HG03175 (cell line): ENCODE measurements around the gene PLXNA4.
"Not testable (repeated sequence)": the region's sequence is repeated elsewhere in the genome, so short reads cannot be mapped to it uniquely, and the experiment has no call there.

Experiments
- ATAC-seq: cut with Tn5 transposase; IDR thresholded peaks from one replicate; pipeline ENCODE4 v1.9.1; 2021; ENCODE audit warnings: mild to moderate bottlenecking, moderate library complexity; ENCODE audit not compliant: unreplicated experiment

The PLXNA4 gene

GRCh38 chr7:132397070-132397469 is 179.2 kb downstream of the PLXNA4 start:
- no peak for ATAC-seq

GRCh38 chr7:132395361-132395760 is 180.9 kb downstream of the PLXNA4 start:
- ATAC-seq, result no peak

DNA sequence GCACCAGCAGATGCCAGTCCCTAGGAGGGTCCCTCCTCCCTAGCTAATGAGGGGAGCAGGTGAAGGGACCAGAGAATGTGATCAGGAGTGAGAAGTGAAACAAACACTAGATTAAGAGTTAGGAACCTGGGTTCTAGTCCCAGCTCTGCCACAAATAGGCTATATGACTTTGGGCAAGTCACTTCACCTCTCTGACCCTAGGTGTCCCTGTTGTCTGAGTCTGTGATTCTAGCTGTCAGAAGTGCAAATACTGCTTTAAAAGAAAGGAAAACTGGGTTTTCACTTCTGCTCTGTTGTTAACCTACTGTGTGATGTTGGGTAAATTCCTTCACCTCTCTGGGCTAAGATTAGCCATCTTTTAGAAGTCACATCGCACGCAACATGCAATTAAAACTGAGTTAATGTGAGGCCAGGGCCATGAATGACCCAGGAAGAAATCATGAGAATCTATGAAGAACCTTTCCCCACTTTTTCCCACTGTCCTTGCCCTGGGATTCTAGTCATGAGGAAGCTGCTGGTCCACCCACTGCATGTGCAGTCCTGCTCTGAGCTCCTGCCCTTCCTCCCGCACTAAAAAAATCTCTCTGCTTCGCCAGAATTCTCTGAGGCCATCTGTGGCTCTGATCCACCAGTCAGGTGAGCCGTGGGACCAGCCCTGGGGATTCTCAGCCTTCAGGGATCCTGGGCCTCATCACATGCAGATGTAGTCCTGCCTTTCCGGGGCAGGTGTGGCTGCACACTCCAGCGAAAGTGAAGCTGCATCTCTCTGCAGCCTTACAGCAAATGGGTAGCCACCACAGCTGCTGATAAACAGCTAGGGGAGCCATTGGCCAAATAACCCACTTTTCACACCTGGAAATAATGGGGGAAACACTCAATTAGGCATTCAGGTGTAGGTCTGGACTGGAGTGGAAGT is 181.7 kb downstream of the PLXNA4 start:
- ATAC-seq, result no peak

GRCh38 chr7:132393789-132394261 is 182.4 kb downstream of the PLXNA4 start:
- no peak for ATAC-seq

GRCh38 chr7:132392713-132393112 is 183.6 kb downstream of the PLXNA4 start:
- ATAC-seq, result no peak

DNA sequence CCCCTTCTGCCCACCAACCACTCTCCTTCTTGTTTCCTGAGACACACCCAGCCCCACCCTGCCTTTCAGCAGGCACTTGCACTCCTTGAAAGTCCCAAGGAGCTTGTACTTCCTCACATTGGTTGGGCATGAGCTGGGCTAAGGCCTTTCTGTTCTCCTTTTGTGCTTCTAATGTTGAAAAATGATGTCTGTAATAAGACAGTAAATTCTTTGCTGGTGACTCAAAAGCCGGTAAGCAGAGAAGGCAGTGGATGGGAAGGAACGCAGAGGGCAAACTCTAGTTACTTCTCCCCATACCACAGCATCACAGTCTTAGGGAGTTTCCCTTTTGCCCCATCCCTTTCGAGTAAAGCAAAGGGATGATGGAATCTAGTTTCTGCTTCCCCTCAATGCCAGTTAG is 185.6 kb downstream of the PLXNA4 start:
- no peak for ATAC-seq

GRCh38 chr7:132390049-132390448 is 186.2 kb downstream of the PLXNA4 start:
- ATAC-seq, result not testable (repeated sequence)

GRCh38 chr7:132388688-132389087 is 187.6 kb downstream of the PLXNA4 start:
- no peak for ATAC-seq

DNA sequence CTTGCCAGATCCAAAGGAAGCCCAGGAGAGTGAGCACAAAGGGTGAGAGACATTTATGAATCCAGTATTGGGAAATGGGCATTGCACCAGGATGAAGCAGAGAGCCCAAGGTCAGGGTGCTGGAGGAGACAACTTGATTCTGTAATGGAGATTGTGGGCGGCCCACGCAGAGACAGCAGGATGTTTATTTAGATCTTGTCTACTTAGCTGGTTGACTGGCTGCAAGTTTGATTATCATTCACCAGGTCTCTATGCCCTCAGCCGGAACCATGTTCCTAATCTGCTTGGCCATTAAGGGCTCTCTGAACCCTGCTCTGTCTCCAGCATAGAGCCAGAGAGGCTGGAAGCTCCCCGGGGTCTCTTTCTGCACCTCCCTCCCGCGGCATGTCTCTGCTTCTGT is 188.7 kb downstream of the PLXNA4 start:
- ATAC-seq, result no peak

DNA sequence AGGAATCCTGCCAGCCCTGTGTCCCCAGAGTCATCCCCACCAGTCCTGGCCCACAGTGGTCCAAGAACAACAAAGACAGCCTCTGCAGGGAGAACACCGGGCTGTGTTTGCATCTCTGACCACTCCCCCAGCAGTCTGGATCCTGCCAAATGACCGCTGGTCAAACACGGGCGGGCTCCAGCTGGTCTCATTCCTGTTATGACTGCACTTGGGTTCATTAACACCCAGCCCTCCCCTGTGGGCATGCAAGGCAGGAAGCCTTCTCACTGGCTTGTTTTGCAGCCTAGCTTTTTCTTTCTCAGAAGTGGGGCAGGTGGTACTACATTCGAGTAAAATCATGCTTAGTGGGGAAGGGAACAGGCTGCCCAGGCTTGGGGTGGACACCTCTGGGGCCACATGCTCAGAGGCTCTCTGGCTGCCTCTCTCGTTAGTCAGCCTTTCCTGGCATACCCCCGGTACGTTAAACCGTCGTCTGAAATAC is 190.0 kb downstream of the PLXNA4 start:
- no peak for ATAC-seq

DNA sequence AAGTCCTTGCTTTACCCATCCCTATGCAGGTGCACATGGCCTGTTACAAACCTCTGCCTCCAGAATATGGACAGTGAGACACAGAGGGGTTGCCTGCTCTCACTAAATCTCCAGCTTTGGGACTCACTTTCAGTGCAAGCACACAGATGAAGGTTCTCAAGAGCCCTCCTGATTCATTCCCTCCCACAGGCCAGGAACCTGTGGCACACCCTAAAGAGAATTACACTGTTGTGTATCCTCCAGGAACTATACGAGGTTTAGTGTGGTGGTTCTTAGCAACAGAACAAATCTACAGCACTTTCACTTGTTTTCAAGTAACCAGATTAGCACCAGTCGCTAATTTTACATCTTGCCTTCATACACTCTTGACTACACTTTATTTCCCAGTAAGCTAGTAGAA is 192.3 kb downstream of the PLXNA4 start:
- no peak for ATAC-seq

DNA sequence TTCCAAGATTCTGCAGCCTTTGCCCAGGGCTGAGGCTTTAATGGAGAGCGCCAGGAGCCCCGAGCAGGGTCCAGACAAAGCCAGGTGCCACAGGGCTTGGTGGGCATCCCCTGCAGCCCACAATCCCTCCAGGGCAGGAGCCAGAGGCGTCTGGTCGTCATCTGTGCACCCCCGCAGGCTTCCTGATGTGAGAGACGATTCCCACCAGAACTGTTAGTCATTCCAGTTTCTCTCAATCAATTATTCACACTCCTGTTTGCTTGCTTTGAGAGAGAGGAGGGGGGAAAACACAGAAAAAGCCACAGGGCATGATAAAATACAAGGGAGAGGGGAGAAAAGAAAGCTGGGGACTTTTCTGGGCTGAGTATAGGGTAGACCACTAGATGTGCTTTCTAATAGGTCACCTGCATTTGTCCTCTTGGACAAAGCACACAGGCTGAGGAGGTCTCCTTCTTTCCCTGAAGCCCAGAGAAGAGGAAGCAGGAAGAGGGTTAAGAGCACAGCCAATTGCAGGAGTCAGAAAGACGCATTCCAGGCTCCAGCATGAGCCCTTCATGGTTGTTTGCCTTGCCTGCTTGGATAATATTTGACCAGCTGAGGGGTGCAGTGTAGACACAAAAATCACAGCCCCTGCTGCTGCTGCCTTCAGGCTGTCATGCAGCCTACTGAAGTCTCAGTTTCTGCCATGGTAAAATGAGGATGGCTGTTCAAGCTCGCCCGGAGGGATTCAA is 194.4 kb downstream of the PLXNA4 start:
- no peak for ATAC-seq

DNA sequence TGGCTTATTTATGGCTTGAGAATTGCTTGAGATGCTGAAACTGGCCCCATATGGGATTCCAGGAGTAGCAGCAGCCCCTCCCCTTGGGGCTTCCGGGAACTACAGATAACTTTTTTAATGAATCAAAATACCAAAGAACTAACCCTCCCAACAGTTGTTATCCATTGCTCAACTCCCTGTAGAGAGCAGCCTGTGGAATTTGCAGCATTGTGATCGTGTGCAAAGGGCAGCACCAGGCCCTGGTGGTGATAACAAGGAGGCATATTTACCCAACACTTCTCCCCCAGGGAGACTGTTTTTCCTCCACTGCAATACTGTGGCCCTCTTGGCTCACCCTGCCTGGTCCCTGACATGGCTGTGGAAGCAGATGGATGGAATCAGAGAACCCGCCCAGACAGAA is 196.2 kb downstream of the PLXNA4 start:
- no peak for ATAC-seq

DNA sequence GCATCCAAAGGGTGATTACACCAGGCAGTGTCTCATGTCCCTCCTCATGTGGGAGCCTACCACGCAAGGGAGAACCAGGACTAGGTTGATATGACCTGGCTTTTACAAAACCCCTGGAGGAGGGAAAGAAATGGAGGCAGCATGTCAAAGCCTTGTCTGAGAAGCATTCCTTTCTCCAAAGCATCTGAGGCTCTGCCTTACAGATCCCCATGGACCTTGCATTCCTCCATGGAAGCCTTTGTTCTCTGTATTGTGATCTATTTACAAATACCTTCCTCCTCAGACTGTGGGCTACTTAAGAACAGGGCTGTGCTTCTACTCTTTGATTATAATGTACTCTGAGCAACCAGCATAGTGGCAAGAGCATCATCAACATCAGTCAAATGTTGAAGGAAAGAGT is 197.0 kb downstream of the PLXNA4 start:
- ATAC-seq, result no peak

DNA sequence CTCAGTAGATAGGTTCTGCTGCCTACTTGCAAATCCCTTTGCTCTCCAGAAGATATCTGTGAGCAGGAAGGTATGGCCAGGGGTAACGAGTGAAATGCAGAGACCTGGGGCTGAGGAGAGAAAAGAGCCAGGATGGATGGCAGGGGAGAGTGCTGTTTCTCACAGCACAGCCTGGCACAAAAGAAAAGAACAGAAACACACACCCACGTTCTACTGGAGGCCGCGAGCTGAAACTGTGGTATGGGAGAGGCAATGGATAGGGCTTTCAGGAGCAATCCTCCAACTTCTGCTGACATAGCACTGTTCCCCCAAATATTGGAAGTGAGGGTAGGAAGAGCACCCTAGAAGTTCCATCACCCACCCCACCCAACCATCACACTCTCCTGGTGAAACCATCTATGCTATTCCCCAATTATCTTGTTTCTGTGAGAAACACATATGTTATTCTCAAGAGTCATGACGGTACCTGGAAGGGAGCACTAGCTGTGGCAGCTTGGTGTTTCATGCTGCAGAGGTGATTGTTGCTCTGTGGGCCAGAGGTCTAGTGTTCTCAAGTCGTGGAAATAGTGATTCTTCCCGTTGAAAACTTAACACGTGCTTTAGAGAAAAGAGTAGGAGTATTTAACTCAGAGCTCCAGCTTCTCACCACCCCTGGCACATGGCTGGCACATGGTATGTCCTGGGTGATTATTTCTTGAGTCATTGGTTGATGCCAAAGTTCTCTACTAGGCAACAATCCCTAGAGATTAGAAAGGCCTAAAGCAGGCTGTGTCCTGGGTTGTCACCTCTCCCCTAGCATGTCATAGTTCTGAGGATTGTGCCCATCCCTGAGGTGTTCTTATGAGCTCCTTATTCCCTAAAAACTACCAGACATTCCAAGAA is 198.3 kb downstream of the PLXNA4 start:
- ATAC-seq, result no peak

GRCh38 chr7:132377015-132377414 is 199.3 kb downstream of the PLXNA4 start:
- ATAC-seq, result no peak

GRCh38 chr7:132376361-132377013 is 199.8 kb downstream of the PLXNA4 start:
- no peak for ATAC-seq

DNA sequence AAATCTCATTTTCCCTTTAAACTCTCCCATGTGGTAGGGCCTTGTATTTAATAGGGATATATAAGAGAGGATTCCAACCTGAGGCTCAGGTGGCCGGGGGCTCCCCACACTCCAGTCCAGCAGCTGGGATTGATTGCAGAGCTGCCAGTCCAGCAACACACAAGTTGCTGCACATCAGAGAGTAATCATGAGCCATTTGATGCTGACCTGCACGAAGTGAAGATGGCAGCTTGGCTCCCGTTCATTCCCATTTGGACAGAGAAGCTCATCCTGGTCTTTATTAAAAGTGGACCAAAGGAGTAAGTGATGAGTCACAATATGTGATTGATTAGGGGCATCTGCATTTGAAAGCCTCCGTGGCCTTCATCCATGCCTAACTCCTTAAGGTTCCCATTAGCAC is 202.4 kb downstream of the PLXNA4 start:
- no peak for ATAC-seq

- ATAC-seq, result no peak
These were observed 203.2 kb downstream of the PLXNA4 start for GRCh38 chr7:132373041-132373440.

DNA sequence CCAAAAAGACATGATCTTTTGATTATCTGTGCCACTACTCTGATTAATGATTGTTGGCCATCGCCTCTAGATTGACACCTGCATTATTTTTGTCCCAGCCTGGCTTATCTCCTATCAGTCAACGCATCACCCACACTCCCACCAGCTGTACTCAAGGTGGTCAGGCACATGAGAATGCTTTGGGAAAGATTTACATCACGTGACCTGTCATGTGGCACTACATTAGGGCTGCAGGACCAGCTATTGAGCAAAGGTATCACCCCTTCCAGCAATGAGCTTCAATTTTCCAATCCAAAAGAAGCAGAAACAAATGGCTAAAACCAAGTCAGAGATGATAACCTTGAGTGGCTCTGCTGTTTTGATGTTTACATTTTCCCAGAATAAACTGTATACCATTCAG is 204.3 kb downstream of the PLXNA4 start:
- no peak for ATAC-seq
